Cerebellar cortex (tissue), 1 donor: ENCODE data around the gene GDF2.

Source experiments
- DNase-seq: peaks from one replicate; pipeline ENCODE4 v3.0.0-alpha.2; 2015; ENCODE audit warnings: low spot score

GDF2 gene

GRCh38 chr10:47291682-47292081, 30.6 kb upstream of the GDF2 start:
- no peak for DNase-seq

- no peak for DNase-seq
These were observed 28.2 kb upstream of the GDF2 start for GRCh38 chr10:47294057-47294456.

GRCh38 chr10:47294501-47294900, 27.8 kb upstream of the GDF2 start:
- DNase-seq, result no peak

GRCh38 chr10:47295411-47295810, 26.8 kb upstream of the GDF2 start:
- DNase-seq, result no peak

- DNase-seq, result no peak
These were observed 25.9 kb upstream of the GDF2 start for GRCh38 chr10:47296156-47296894.

- no peak for DNase-seq
These were observed 25.3 kb upstream of the GDF2 start for GRCh38 chr10:47296941-47297340.

- DNase-seq, result no peak
These were observed 24.3 kb upstream of the GDF2 start for GRCh38 chr10:47297866-47298540.

- DNase-seq, result peak; percentile 9
These were observed 23.5 kb upstream of the GDF2 start for GRCh38 chr10:47298715-47299114.

- no peak for DNase-seq
These were observed 22.4 kb upstream of the GDF2 start, which contains the start of gene GDF10 for GRCh38 chr10:47299611-47300428. TSS of gene GDF10 (plus strand) at chr10:47300197. CDS start at chr10:47300652, 455 bp downstream.

- no peak for DNase-seq
These were observed 21.8 kb upstream of the GDF2 start for GRCh38 chr10:47300429-47300931.

- DNase-seq, result no peak
These were observed 20.4 kb upstream of the GDF2 start for GRCh38 chr10:47301833-47302232.

GRCh38 chr10:47303105-47303504, 19.1 kb upstream of the GDF2 start:
- no peak for DNase-seq

GRCh38 chr10:47303866-47304265, 18.4 kb upstream of the GDF2 start:
- no peak for DNase-seq

GRCh38 chr10:47305566-47305965, 16.7 kb upstream of the GDF2 start:
- no peak for DNase-seq

- no peak for DNase-seq
These were observed 15.7 kb upstream of the GDF2 start for GRCh38 chr10:47306387-47307210.

- no peak for DNase-seq
These were observed 14.9 kb upstream of the GDF2 start for GRCh38 chr10:47307381-47307780.

- DNase-seq, result no peak
These were observed 13.5 kb upstream of the GDF2 start for GRCh38 chr10:47308775-47309174.

GRCh38 chr10:47309408-47310089, 12.7 kb upstream of the GDF2 start:
- no peak for DNase-seq

GRCh38 chr10:47310090-47310505, 12.2 kb upstream of the GDF2 start:
- no peak for DNase-seq

- DNase-seq, result no peak
These were observed 10.9 kb upstream of the GDF2 start for GRCh38 chr10:47311193-47311931.
